ENCODE measurements around the gene POU2AF3.
"Not testable (repeated sequence)": the region's sequence is repeated elsewhere in the genome, so short reads cannot be mapped to it uniquely, and the experiment has no call there.

POU2AF3 gene

GRCh38 chr11:111301004-111301841 is 2.9 kb downstream of the POU2AF3 start:
- DNase-seq = no peak

DNA sequence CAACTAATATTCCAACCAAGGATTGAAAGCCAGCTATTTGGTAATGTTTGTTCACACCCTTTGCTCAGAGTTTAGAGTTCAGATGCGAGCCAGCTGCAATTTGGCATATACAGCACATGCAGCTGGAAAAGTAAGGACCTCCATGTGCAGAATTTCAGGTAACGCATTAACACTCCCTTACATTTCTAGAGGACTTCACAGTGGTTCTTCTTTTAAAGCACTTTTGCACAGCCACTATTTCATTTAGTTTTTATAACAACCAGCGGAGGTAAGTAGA is 3.4 kb downstream of the POU2AF3 start:
- no peak for DNase-seq

DNA sequence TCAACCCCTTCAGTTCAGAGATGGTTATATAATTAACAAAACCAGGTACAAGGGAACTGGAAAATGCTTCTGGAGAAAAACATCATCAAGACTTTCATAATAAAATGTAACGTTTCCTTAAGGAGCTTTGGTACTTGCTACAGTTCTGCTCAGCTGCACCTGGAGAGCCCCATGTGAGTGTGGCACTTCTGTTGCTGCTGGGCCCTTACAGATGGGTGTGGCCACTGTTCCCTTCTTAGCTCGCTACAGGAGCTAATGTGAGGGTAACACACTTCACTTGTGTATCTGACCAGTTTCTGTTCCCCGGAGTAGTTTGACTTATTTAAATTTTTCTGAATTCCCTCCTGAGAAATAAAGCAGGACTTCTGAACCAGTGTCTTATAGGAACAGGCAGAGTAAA is 4.0 kb downstream of the POU2AF3 start:
- no peak for DNase-seq

- DNase-seq = no peak
These were observed 5.1 kb downstream of the POU2AF3 start for GRCh38 chr11:111303461-111303860.

GRCh38 chr11:111305162-111305802 is 6.9 kb downstream of the POU2AF3 start:
- DNase-seq = no peak

- DNase-seq = no peak
These were observed 7.5 kb downstream of the POU2AF3 start for GRCh38 chr11:111305876-111306275.

DNA sequence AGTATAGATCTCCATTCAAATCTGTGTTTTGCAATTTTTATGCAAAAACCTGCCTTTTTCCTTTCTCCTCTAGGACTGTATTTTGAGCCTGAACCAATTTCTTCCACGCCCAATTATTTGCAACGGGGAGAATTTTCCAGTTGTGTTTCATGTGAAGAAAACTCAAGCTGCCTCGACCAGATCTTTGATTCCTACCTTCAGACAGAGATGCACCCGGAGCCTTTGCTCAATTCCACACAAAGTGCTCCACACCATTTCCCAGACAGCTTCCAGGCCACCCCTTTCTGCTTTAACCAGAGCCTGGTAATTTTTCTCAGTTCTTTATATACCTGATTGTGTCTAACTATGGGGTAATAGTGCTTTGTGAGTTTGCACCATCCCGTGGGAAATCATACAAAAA is 8.0 kb downstream of the POU2AF3 start:
- no peak for DNase-seq

GRCh38 chr11:111307472-111308108 is 9.2 kb downstream of the POU2AF3 start:
- no peak for DNase-seq

DNA sequence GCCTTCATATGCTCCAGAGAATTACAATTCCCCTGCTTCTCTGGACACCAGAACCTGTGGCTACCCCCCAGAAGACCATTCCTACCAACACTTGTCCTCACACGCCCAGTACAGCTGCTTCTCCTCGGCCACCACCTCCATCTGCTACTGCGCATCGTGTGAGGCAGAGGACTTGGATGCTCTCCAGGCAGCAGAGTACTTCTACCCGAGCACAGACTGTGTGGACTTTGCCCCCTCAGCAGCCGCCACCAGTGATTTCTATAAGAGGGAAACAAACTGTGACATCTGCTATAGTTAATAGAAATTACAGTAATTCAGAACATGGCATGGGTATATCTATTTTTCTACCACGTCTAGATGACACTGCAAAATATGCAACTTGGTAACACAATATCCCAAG is 9.8 kb downstream of the POU2AF3 start:
- DNase-seq = no peak

DNA sequence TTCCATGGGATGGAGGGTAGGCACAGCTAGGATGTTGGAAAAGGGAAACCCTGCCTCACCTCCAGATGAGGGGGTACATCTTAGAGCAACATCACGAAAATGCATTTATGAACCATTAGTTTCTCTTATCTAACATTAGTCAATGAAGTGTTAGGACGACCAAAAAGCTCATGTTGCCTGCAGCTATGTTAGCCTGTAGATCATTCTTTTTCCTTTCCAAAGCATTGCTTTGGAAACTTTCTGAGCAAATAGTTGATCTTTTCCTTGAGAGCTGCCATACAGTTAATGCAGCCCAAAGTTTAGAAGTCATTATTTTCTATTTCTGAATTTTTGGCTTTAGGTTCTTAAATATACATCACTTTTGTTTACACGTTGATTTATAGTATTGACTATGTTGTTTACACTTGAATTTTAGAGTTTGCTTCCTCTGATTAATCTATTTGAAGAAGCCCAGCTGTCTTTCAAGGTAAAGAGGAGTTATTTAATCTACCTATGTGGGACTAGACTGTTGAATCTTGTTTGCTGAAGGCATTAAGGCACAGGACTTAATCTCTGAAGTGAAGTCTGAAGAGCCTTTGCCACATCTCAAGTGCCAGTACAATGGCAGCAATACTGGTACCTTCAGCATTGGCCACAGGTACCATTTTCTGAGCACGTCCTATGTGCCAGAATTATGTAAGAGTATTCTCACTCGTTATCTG is 11.0 kb downstream of the POU2AF3 start:
- DNase-seq = no peak

- no peak for DNase-seq
These were observed 11.7 kb downstream of the POU2AF3 start for GRCh38 chr11:111310088-111310487.

GRCh38 chr11:111310723-111311122 is 12.4 kb downstream of the POU2AF3 start:
- no peak for DNase-seq

- DNase-seq = no peak
These were observed 13.7 kb downstream of the POU2AF3 start for GRCh38 chr11:111312076-111312475.

DNA sequence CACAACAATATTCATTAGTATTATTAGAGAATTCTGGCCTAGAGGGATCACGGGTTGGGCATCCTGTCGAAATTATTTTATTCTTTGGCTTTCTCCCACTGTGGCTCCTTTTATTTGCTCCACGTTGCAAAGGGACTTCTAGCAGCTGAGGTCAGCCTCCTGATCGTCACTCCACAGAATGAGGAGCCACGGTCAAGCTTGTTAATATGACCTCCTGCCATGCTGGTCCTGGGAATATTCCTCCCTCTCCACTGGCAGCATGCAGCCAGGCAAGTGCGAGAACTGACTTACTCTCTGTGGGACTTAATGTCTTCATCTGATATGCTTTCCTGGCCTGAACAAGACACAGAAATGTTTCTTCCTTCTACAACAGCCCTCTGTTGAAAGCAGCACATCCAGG is 20.9 kb downstream of the POU2AF3 start:
- DNase-seq = no peak

DNA sequence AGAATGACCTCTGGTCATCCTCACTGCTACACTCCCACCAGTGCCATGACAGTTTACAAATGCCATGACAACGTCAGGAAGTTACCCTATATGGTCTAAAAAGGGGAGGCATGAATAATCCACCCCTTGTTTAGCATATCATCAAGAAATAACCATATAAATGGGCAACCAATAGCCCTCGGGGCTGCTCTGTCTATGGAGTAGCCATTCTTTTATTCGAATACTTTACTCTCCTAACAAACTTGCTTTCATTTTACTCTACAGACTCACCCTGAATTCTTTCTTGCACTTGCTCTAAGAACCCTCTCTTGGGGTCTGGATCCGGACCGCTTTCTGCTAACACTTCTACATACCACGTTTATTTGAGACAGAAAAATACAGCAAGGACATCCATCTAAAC is 21.9 kb downstream of the POU2AF3 start:
- DNase-seq = not testable (repeated sequence)

DNA sequence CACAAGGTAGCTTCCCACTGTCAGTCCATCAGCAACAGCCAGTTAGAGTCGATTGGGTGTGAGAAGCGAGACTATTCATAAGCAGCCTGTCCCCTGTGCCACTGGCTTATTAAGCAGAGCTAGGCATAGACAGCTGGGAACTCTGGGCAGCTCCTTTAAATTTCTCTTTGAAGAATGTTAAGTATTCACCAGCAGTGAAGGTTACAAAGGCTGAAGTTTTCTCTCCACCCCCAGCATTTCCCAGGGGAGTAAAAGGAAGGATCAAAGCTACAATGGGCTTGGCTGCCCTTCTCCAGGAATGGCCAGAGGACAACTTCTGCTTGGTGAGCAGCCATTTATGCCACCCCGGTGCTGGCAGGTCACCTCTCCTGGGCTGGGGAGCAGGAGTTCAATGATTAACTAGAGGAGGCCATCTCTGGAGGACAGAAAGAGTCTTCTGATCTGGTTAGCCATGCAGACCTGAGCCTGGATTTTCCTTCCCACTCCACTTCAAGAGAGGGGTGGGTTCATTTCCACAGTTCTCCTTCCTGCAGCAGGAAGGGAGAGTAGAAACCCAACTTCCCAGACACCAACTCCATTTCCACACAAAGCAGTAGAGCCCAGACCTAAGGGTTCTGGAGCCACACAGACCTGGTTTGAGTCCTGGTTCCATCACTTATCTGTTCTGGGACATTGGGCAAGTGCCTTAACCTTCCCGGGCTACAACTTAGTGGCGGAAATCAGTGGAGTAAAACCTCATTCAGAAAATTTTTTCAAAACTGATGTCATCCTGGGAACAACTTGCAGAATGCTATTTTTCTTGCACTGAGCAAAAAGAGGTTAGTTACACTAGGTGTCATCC is 22.6 kb downstream of the POU2AF3 start:
- no peak for DNase-seq

DNA sequence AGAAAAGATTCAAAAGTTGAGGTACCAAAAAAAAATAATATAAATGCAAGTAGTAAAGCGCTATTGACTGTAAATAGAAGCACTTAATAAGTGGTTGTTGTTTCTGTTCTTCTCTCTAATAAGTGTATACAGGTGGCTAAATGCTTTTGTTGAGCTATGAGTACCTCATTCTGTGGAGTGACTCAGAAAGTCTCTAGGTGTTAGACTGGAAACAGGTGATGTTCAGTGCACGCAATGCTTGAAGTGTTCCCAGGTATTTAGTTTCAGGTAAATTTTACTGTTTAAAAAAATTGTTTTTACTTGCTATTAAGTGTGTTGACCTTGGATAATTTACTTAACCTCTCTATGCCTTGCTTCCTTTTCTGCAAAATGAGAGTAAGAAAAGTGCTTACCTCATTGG is 24.2 kb downstream of the POU2AF3 start:
- no peak for DNase-seq

GRCh38 chr11:111324277-111324720 is 26.0 kb downstream of the POU2AF3 start:
- no peak for DNase-seq

GRCh38 chr11:111325259-111325658 is 26.9 kb downstream of the POU2AF3 start:
- no peak for DNase-seq

DNA sequence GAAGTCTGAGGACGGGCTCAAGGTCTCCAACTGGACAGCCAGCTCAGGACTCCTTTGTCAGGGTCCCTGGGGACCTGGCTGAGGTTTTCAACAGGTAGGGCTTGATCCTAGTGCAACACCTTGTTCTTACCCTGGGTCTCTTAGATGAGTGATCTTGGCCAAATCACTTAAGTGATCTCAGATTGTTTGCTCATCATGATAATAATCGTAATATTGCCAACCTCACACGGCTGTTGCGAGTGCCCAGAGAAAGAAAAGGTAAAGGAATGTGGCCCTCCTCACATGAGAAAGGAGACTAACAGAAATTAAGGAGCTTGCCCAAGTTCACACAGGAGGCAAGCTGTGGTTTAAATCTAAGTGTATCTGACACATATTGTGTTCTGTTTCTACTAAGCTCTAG is 28.5 kb downstream of the POU2AF3 start:
- DNase-seq = no peak

DNA sequence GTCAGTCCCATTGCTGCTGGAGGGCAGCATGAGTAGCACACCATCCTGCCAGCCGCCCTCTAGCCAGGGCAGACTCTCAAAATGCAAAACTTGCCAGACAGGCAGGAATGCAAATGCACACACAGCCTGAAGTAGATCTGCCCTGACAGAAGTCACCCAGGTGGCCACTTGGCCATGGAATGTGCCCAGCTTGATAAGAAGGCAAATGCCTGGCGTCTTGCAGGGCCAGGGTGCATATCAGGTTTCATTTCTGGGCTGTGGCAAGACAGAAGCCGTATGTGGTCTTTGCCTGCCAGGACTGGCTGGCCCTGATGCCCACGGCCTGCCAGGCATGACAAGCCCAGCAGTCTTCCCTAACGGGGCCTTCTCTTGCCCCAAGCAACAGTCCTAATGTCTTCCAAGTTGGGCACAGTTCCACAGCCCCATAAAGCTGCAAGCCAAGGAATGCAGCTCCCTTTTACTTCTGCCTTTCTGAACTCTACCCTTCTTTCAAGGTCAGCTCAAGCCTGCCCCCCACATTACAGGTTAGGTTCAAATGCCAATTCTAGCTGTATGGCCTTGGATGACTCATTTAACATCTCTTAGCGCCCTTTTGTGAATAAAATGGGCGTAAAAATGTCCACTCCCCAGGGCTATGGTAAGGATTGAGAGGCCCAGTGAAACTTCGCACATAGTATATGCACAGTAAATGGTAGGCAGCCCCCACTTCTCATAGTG is 29.7 kb downstream of the POU2AF3 start:
- DNase-seq = no peak
